ENCODE data around the gene F8.
"Not testable (repeated sequence)": the region's sequence is repeated elsewhere in the genome, so short reads cannot be mapped to it uniquely, and the experiment has no call there.

DNA sequence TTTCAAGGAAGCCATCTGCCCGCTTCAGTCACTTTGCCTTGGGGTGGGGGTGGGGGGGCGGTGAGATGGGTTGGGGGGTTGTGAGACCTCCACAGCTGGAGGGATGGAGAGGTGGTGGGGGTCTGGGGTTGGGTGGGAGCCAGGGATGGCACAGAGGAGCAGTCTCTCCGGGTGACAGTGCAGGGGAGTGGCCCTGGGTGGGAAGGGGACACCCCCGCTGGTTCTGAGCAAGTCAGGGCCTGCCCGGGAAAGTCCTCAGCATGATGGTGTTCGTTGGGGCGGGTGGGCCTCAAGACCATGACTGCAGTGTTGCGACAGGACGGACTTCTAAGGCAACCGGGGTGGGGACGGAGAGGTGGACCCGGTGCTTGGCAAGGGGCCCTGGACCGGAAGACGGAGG, 137.0 kb downstream of the F8 start:
- TF ChIP-seq, protein P1, sequence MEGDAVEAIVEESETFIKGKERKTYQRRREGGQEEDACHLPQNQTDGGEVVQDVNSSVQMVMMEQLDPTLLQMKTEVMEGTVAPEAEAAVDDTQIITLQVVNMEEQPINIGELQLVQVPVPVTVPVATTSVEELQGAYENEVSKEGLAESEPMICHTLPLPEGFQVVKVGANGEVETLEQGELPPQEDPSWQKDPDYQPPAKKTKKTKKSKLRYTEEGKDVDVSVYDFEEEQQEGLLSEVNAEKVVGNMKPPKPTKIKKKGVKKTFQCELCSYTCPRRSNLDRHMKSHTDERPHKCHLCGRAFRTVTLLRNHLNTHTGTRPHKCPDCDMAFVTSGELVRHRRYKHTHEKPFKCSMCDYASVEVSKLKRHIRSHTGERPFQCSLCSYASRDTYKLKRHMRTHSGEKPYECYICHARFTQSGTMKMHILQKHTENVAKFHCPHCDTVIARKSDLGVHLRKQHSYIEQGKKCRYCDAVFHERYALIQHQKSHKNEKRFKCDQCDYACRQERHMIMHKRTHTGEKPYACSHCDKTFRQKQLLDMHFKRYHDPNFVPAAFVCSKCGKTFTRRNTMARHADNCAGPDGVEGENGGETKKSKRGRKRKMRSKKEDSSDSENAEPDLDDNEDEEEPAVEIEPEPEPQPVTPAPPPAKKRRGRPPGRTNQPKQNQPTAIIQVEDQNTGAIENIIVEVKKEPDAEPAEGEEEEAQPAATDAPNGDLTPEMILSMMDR (IDR thresholded peaks at IDR 0.05): not testable (repeated sequence)
- not testable (repeated sequence) for TF ChIP-seq EP300 (IDR thresholded peaks at IDR 0.05)
